ENCODE measurements around the gene GLOD4. TPM values are rescaled to one million over a fixed set of nuclear protein-coding genes. Genes with fewer than 3 reads are reported as not detected.
A peak's percentile ranks its signal among the peaks of the same experiment; 100 is the strongest.

Gene GLOD4
- total and polyA plus RNA-seq, 2 experiments from 2014 or later: 76.8 to 85.3 TPM

- TF ChIP-seq, protein P1, sequence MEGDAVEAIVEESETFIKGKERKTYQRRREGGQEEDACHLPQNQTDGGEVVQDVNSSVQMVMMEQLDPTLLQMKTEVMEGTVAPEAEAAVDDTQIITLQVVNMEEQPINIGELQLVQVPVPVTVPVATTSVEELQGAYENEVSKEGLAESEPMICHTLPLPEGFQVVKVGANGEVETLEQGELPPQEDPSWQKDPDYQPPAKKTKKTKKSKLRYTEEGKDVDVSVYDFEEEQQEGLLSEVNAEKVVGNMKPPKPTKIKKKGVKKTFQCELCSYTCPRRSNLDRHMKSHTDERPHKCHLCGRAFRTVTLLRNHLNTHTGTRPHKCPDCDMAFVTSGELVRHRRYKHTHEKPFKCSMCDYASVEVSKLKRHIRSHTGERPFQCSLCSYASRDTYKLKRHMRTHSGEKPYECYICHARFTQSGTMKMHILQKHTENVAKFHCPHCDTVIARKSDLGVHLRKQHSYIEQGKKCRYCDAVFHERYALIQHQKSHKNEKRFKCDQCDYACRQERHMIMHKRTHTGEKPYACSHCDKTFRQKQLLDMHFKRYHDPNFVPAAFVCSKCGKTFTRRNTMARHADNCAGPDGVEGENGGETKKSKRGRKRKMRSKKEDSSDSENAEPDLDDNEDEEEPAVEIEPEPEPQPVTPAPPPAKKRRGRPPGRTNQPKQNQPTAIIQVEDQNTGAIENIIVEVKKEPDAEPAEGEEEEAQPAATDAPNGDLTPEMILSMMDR (IDR thresholded peaks at IDR 0.05; ENCODE audit: low read depth, low read length): no peak
- Histone ChIP-seq H3K9me3 (ENCODE audit: low read depth) (no peaks in the 10 kb centered on the region), H3K4me1 (ENCODE audit: low read depth) (peaks cover 8% of the 10 kb centered on the region), H3K27ac (no peak overlapping the region), H3K36me3 (peaks cover 15% of the 10 kb centered on the region), H3K4me3 (no peak overlapping the region), H3K27me3 (no peaks in the 10 kb centered on the region)
- no peak for DNase-seq (ENCODE audit: low read depth in 1 of 2, low spot score in 1 of 2)
Measured at GRCh38 chr17:737561-738113, 44.4 kb downstream of the GLOD4 start.

DNA sequence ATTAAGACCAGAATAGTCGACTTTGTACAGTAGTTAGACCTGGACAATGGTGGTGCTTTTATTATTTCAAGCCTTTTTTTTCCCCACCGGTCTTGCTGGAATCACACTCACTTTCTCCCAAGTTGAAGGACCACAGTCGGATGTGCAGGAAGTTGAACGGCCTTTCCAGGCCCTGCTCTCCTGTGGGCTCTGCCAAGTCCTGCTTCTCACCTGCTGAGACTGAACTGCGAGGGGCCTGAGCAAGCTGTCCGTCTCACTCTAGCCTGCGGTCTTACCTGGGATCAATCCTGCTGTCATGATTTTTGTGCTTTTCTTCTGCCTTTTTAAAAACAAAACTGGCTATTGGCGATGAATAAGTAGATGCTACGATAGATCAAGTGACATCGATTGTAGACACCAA lies 48.3 kb downstream of the GLOD4 start:
- no peaks in the 10 kb centered on the region for H3K27me3 ChIP-seq
- H3K27ac ChIP-seq: no peak overlapping the region
- no peaks in the 10 kb centered on the region for H3K9me3 ChIP-seq (ENCODE audit: low read depth)
- H3K4me3 ChIP-seq: peak overlapping the region; percentile 96
- no peaks in the 10 kb centered on the region for H3K36me3 ChIP-seq
- H3K4me1 ChIP-seq (ENCODE audit: low read depth): peaks cover 8% of the 10 kb centered on the region
- TF ChIP-seq, protein P1 (IDR thresholded peaks at IDR 0.05; ENCODE audit: low read depth, low read length): no peak
- DNase-seq (ENCODE audit: low read depth in 1 of 2, low spot score in 1 of 2): no peak

- no peaks in the 10 kb centered on the region for H3K9me3 ChIP-seq (ENCODE audit: low read depth)
- H3K27ac ChIP-seq: peak overlapping the region; percentile 81
- peak; percentile 38 to 56 for DNase-seq (ENCODE audit: low read depth in 1 of 2, low spot score in 1 of 2)
- peak overlapping the region; percentile 96 for H3K4me3 ChIP-seq
- H3K36me3 ChIP-seq: no peaks in the 10 kb centered on the region
- no peaks in the 10 kb centered on the region for H3K27me3 ChIP-seq
- TF ChIP-seq, protein P1 (IDR thresholded peaks at IDR 0.05; ENCODE audit: low read depth, low read length): no peak
- peaks cover 8% of the 10 kb centered on the region for H3K4me1 ChIP-seq (ENCODE audit: low read depth)
Measured at GRCh38 chr17:732902-733720, 49.0 kb downstream of the GLOD4 start.

DNA sequence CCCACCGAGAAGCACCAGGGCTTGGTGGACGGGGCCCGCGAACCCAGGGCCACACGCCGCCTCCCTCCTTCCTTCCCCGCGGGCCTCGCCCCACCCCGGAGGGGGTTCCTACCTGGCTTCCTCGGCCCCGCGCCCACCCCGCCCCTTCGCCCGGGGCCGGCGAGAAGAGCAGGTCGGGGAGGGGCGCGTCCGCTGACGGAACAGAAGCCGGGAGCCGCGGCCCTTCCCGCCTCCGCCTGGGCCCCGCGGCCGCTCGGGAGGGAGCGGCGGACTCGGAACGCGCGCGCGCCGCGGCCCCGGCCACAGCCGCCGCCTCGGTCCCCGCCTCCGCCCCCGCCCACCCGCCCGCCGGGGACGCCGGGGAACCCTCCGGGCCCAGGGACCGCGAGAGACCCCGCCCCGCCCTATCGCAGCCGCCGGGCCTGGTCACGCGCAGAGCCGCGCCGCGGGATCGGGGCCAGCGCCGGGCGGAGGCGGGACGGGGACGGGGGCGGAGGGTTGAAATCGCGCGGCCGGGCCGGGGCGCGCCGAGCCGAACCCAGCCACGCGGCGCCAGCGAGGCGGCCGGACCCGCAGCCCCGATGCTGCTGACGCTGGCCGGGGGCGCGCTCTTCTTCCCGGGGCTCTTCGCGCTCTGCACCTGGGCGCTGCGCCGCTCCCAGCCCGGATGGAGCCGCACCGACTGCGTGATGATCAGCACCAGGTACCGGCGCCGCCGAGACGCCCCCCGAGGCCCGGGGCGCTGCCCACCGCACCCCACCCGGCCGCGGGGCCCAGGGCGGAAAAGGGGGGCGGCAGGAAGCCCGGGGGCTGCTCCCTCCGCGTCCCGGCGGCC lies 49.8 kb downstream of the GLOD4 start, which contains the start of gene TLCD3A:
Gene TLCD3A (plus strand): TSS at position 530 of the 835 bp plus-strand sequence. CDS start 52 bp downstream, at position 582.
- peaks cover 8% of the 10 kb centered on the region for H3K4me1 ChIP-seq (ENCODE audit: low read depth)
- H3K9me3 ChIP-seq (ENCODE audit: low read depth): no peaks in the 10 kb centered on the region
- peak within 1 kb of the TSS; percentile 96 for H3K4me3 ChIP-seq
- no peaks in the 10 kb centered on the region for H3K36me3 ChIP-seq
- no peaks in the 10 kb centered on the region for H3K27me3 ChIP-seq
- H3K27ac ChIP-seq: peak within 1 kb of the TSS; percentile 81
- peak; percentile 77 to 81 for DNase-seq (ENCODE audit: low read depth in 1 of 2, low spot score in 1 of 2)
- TF ChIP-seq, protein P1 (IDR thresholded peaks at IDR 0.05; ENCODE audit: low read depth, low read length): no peak

DNA sequence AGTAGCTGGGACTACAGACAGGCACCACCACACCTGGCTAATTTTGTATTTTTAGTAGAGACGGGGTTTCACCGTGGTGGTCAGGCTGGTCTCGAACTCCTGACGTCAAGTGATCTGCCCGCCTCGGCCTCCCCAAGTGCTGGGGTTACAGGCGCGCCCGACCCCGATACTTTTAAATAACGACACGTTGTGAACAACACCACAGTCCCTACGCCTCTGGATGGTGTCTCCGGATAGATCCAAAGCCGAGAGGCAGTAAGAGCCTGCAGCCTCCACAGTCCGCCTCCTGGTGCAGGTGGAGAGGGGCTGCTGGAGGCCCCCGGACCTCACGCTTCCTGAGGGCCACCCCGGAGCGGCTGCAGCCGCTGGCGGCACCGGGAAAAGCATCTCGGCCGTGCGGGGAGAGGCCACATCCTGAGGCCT lies 50.4 kb downstream of the GLOD4 start:
- no peaks in the 10 kb centered on the region for H3K9me3 ChIP-seq (ENCODE audit: low read depth)
- peak in 1 of 2 donors; percentile 23 for DNase-seq (ENCODE audit: low read depth in 1 of 2, low spot score in 1 of 2)
- no peaks in the 10 kb centered on the region for H3K27me3 ChIP-seq
- H3K4me1 ChIP-seq (ENCODE audit: low read depth): peaks cover 8% of the 10 kb centered on the region
- H3K27ac ChIP-seq: peak overlapping the region; percentile 57
- peak overlapping the region; percentile 96 for H3K4me3 ChIP-seq
- H3K36me3 ChIP-seq: no peaks in the 10 kb centered on the region
- TF ChIP-seq, protein P1 (IDR thresholded peaks at IDR 0.05; ENCODE audit: low read depth, low read length): no peak
